ENCODE results near the gene SMG7. TPM values are rescaled to one million over a fixed set of nuclear protein-coding genes. Genes with fewer than 3 reads are reported as not detected.

The SMG7 gene
- total RNA-seq, 2 experiments from 2014 or later: 45.0 to 185 TPM

DNA sequence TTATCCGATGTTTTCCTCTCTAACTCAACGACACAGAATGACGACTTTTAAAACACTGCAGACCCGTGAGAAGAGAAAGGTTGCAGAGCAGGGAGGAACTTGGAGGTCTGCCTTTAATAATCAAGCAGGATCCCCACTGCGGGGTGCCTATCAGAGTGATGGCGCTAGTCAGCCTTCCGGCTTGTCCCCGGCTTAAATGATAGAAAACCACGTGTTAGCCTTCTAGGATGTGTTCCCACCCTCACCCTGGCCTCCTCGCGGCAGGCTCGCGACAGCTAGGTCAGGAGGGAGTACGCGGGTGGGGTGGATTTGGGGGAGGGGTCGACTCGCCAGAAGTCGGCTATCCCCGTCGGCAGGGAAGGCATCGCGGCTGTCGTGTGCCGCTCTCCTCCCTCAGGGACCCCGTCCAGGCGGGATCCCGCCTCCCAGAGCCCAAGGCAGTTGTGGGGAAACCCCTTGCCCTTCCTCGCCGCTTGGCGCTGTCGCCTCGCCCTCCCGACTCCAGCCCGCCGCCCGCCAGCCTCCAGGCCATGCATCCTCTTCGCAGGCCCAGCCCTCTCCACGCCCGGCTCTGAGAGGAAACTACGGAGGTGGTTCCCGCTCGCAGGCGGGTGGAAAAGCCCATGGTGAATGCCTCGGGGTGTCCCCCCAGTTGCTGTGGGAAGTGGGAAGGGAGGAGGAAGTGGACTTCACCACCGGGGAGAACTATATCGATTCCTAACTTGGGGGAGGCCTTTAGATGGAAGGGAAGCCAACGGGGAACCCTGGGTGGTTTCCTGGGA lies 1.1 kb upstream of the SMG7 start:
- BruUV-seq (replicated peaks): no TSS peak
- H3K36me3 ChIP-seq (ENCODE audit: insufficient read depth, low read length): peaks cover 36% of the 10 kb centered on the region
- ChIA-PET CTCF (ENCODE audit: unreplicated experiment) (interaction anchor here (0.6 kb wide), 1 partner anchor 65 kb away, joined by 3 read pairs; no protein-coding TSS in a partner anchor), POLR2A (interaction anchor here (0.5 to 2.5 kb wide), 10 partner anchors 8 to 163 kb away, joined by 3 to 13 read pairs (median 4); partner anchors contain the start of gene NCF2)
- peak overlapping the region; percentile 59 for H2AFZ ChIP-seq (ENCODE audit: low read length)
- H4K20me1 ChIP-seq (ENCODE audit: insufficient read depth, low read length): no peaks in the 10 kb centered on the region; the same call in 1 of the 2 replicates
- no peaks in the 10 kb centered on the region for H3K9me2 ChIP-seq (ENCODE audit: insufficient read depth, low read length)
- intact Hi-C loops (cut with micrococcal nuclease; ENCODE audit: unreplicated experiment): loop anchor here (1.0 to 10.0 kb wide), 10 partner anchors 64 to 636 kb away; partner anchors contain the start of genes ARPC5, DHX9, LAMC1 and NCF2
- peak overlapping the region; percentile 96 for H3K4me2 ChIP-seq (ENCODE audit: low read length)
- H3K4me3 ChIP-seq (ENCODE audit: low read depth, low read length, poor library complexity, severe bottlenecking): peak overlapping the region; percentile 95
- DNase-seq (ENCODE audit: low spot score): peak; percentile 88
- H3K9me3 ChIP-seq (ENCODE audit: low read length): no peaks in the 10 kb centered on the region
- H3K79me2 ChIP-seq (ENCODE audit: insufficient read depth, low read depth, low read length): peaks cover 38% of the 10 kb centered on the region
- H3K4me1 ChIP-seq (ENCODE audit: insufficient read depth, low read length, poor library complexity, severe bottlenecking): peaks cover 36% of the 10 kb centered on the region
- peak overlapping the region; percentile 88 for H3K27ac ChIP-seq (ENCODE audit: low read depth, low read length, poor library complexity, severe bottlenecking)
- TF ChIP-seq, protein P1, sequence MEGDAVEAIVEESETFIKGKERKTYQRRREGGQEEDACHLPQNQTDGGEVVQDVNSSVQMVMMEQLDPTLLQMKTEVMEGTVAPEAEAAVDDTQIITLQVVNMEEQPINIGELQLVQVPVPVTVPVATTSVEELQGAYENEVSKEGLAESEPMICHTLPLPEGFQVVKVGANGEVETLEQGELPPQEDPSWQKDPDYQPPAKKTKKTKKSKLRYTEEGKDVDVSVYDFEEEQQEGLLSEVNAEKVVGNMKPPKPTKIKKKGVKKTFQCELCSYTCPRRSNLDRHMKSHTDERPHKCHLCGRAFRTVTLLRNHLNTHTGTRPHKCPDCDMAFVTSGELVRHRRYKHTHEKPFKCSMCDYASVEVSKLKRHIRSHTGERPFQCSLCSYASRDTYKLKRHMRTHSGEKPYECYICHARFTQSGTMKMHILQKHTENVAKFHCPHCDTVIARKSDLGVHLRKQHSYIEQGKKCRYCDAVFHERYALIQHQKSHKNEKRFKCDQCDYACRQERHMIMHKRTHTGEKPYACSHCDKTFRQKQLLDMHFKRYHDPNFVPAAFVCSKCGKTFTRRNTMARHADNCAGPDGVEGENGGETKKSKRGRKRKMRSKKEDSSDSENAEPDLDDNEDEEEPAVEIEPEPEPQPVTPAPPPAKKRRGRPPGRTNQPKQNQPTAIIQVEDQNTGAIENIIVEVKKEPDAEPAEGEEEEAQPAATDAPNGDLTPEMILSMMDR (conservative IDR thresholded peaks at IDR 0.05; ENCODE audit: low read length): peak; percentile 53
- no peak for TF ChIP-seq EZH2phosphoT487 (IDR thresholded peaks at IDR 0.05; ENCODE audit: borderline replicate concordance, low read depth, low read length)

DNA sequence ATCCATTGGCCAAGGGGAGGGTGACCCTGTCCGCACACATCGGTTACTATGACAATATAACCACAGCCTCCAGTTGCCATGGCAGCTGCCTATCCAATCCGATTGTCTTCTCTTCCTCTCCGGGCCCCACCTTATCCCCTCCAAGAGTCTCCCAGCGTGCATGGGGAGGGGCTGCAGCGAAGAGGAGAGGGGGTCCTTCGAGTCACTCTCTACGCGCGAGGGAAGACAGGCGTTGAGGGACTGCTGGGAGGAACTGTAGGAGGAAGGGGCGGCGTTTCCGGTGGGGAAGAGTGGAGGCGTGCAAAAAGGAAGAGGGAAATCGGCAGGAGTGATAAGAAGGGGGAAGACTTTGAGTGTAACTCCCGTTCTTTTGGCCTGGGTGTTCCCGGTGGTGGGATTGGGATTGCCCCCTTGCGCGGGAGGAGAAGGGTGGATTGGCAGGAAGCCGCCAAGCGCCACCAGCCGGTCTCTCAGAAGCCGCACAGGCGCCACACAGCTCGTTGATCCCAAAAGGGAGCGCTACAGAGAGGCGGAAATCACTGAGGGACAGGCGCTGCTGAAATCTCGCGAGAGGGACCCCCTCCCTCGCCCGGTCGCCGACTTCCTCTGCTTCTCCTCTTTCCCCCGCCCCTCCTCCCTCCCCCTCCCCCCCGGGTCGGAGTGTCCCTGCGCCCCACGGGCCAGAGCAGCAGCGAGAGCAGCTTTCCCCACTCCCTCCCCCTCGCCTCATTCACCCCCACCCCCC lies 384 bp upstream of the SMG7 start:
- TF ChIP-seq, protein P1 (conservative IDR thresholded peaks at IDR 0.05; ENCODE audit: low read length): no peak
- no peak for TF ChIP-seq EZH2phosphoT487 (IDR thresholded peaks at IDR 0.05; ENCODE audit: borderline replicate concordance, low read depth, low read length)
- H3K9me3 ChIP-seq (ENCODE audit: low read length): no peaks in the 10 kb centered on the region
- no peaks in the 10 kb centered on the region; the same call in 1 of the 2 replicates for H4K20me1 ChIP-seq (ENCODE audit: insufficient read depth, low read length)
- H2AFZ ChIP-seq (ENCODE audit: low read length): peak overlapping the region; percentile 59
- peak overlapping the region; percentile 95 for H3K4me3 ChIP-seq (ENCODE audit: low read depth, low read length, poor library complexity, severe bottlenecking)
- ChIA-PET CTCF (ENCODE audit: unreplicated experiment) (no interaction called here), POLR2A (interaction anchor here (0.5 to 2.5 kb wide), 8 partner anchors 10 to 163 kb away, joined by 3 to 14 read pairs (median 6); no protein-coding TSS in a partner anchor)
- peaks cover 44% of the 10 kb centered on the region for H3K36me3 ChIP-seq (ENCODE audit: insufficient read depth, low read length)
- peak overlapping the region; percentile 96 for H3K4me2 ChIP-seq (ENCODE audit: low read length)
- BruUV-seq (replicated peaks): no TSS peak
- intact Hi-C loops (cut with micrococcal nuclease; ENCODE audit: unreplicated experiment): loop anchor here (1.0 to 10.0 kb wide), 9 partner anchors 9 to 637 kb away; partner anchors contain the start of genes ARPC5, DHX9, LAMC1 and NCF2
- H3K9me2 ChIP-seq (ENCODE audit: insufficient read depth, low read length): no peaks in the 10 kb centered on the region
- peaks cover 44% of the 10 kb centered on the region for H3K4me1 ChIP-seq (ENCODE audit: insufficient read depth, low read length, poor library complexity, severe bottlenecking)
- H3K79me2 ChIP-seq (ENCODE audit: insufficient read depth, low read depth, low read length): peaks cover 46% of the 10 kb centered on the region
- peak; percentile 94 for DNase-seq (ENCODE audit: low spot score)
- peak overlapping the region; percentile 88 for H3K27ac ChIP-seq (ENCODE audit: low read depth, low read length, poor library complexity, severe bottlenecking)
